HPDE6-E6E7 (cell line): ENCODE results near the gene ZNF48.

Experiments
- DNase-seq: peaks from one replicate; pipeline ENCODE4 v3.0.0; 2011; ENCODE audit warnings: missing footprints; ENCODE audit errors: extremely low spot score

ZNF48 gene

GRCh38 chr16:30444231-30445148 is 49.3 kb downstream of the ZNF48 start:
- DNase-seq, result no peak

DNA sequence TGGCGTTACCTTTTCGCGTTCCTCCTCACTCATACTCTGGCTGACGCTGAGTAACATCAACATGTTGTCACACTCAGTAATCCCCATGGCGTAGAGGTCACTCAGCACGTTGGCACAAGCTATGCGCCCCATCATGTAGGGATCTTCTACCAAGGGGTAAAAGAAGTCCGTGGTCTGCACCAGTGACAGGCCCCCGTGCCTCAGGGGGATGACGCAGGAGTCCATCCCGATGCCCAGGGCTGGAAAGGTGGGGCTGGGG is 49.9 kb downstream of the ZNF48 start:
- no peak for DNase-seq

DNA sequence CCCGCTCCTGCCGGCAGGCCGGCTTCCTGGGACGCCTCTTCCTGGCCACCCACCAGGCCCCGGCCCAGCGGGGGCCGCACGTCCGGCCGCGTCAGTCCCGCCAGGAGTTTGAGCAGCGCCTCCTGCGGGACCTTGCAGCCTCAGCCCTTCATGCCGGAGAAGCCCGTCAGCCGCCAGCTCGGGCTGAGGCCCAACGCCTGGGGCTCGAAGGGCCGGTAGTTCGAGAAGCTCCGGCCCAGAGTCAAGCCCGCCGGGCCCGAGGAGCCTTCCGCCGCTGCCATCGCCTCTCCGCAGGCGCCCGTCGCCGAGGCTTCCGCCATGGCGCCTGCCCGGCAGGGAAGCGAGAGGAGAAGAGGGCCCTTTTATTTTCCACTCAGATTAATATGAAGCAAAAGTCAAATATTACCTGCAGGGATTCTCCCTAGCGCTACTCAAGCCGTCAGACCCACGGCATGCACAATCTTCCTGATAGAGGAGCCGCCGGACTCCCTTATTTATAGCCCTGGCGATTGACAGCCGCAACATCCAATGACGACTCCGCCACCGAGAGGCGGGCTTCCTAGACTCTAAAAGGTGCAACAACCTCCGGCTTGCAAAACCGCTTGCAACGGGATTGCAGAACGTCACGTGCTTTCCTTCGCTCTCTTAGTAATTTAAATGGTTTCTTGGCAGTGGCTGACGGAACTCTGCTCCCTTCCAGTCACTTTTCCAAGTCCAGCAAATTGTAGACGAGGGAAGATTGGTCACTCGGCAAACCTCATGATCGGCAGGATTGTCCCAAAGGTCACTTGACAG is 50.4 kb downstream of the ZNF48 start, which contains the start of gene SEPHS2:
Gene SEPHS2 (minus strand): TSS at position 467 of the 795 bp plus-strand sequence. CDS start 147 bp downstream, at position 320.
- DNase-seq, result peak; percentile 93

DNA sequence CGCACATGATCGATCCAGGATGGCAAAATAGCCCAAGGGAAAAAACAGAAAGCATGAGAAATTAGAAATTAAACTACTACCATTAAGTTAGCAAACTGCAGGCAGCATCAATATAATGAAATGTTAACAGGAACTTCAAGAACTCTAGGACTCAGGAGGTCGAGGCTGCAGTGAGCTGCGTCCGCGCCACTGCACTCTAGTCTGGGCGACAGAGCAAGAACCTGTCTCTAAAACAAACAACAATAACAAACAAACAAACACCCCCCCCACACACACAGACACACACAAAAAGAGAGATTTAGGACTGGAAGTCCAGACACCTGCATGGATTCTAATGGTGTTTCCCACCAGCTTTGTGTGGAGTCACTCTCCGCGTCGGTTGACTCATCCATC is 51.0 kb downstream of the ZNF48 start:
- DNase-seq, result no peak

DNA sequence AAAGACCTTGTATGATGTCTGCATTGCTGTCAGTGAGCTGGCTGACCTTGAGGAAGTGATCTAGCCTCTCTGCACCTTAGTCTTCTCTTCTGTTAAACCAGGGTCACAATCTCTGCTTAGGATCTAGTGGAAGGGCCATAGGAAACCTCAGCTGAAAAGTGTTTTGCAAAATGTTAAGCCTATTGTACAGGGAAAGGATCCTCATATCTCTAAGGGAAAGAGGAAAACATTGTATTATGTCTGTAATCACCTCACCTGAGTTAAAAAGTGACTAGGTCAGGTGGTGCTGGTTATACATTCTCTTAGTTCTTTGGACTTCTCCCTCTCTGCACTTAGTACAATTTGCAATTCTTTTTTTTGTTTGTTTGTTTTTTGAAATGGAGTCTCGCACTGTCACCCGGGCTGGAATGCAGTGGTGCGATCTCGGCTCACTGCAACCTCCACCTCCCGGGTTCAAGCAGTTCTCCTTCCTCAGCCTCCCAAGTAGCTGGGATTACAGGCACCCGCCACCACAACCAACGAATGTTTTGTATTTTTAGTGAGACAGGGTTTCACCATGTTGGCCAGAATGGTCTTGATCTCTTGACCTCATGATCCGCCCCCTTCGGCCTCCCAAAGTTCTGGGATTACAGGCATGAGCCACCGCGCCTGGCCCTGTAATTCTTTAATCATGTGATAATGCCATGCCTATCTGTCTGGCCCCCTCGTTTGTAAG is 52.4 kb downstream of the ZNF48 start:
- no peak for DNase-seq

GRCh38 chr16:30449116-30449435 is 53.9 kb downstream of the ZNF48 start:
- no peak for DNase-seq
